ENCODE measurements around the gene JAZF1.

- TF ChIP-seq CTCF (IDR thresholded peaks at IDR 0.05 in 4 of 5, conservative IDR thresholded peaks at IDR 0.05 in 1 of 5): no peak
- TF ChIP-seq POLR2A (IDR thresholded peaks at IDR 0.05): no peak
Observed at GRCh38 chr7:27920281-27920946, 260.2 kb downstream of the JAZF1 start.
